T-cell (primary cell): Measurements from ENCODE around the gene CHST14. TPM values are rescaled to one million over a fixed set of nuclear protein-coding genes. Genes with fewer than 3 reads are reported as not detected.

Experiments
- ATAC-seq, 4 experiments: fragments of 200-7000 bp in 3 of 4; fragments of 150-1000 bp in 1 of 4; cut with Tn5 transposase; replicated peaks in 1 of 4; 1 replicate in 3 of 4; 2 replicates in 1 of 4; pipeline ENCODE4 v1.10.0; 2021; ENCODE audit warnings: moderate library complexity in 3 of 4, mild to moderate bottlenecking in 2 of 4, moderate number of reproducible peaks in 1 of 4
- CTCF ChIA-PET, 2 donors: fragments of 300-600 bp; sonication (Branson Sonifier 250); formaldehyde crosslinking; loops; one replicate each; lab custom pipeline; 2022; ENCODE audit warnings: antibody characterized with exemption in 2 of 2; lab: Charles Lee
- POLR2A ChIA-PET, 2 donors: fragments of 300-600 bp; sonication (Branson Sonifier 250); formaldehyde crosslinking; loops; one replicate each; lab custom pipeline; 2022; ENCODE audit warnings: antibody characterized with exemption in 2 of 2; lab: Charles Lee
- DNase-seq, 35 experiments: peaks; one replicate each; pipeline versions ENCODE4 v3.0.0 to v3.0.0-alpha.2; 2013 to 2023
- H3K27ac ChIP-seq: one replicate; pipeline ENCODE4 v1.5.1; 2013; ENCODE audit warnings: low read length
- H3K27me3 ChIP-seq, 2 experiments: replicated peaks in 1 of 2; 1 replicate in 1 of 2; 2 replicates in 1 of 2; pipeline versions ENCODE4 v1.6.1 to v1.7.0; 2013; ENCODE audit warnings: low read length in 1 of 2, mixed read lengths in 1 of 2; ENCODE audit not compliant: control insufficient read depth in 2 of 2, insufficient read depth in 2 of 2; ENCODE audit errors: extremely low read depth in 1 of 2
- H3K36me3 ChIP-seq, 2 donors: 1 replicate in 1 of 2; 2 replicates in 1 of 2; pipeline versions ENCODE4 v1.6.1 to v1.7.0; 2013; ENCODE audit warnings: low read length in 1 of 2; ENCODE audit not compliant: control insufficient read depth in 2 of 2, insufficient read depth in 1 of 2; ENCODE audit errors: extremely low read depth in 1 of 2
- H3K4me1 ChIP-seq, 2 experiments: 1 replicate in 1 of 2; 2 replicates in 1 of 2; pipeline versions ENCODE4 v1.6.1 to v1.7.0; 2013; ENCODE audit warnings: low read length in 2 of 2, mixed read lengths in 1 of 2; ENCODE audit not compliant: insufficient read depth in 2 of 2, control insufficient read depth in 1 of 2; ENCODE audit errors: extremely low read depth in 1 of 2
- H3K4me3 ChIP-seq, 2 donors: 1 replicate in 1 of 2; 2 replicates in 1 of 2; pipeline versions ENCODE4 v1.5.1 to v1.7.0; 2013; ENCODE audit warnings: mild to moderate bottlenecking in 2 of 2, low read length in 1 of 2, moderate library complexity in 1 of 2; ENCODE audit not compliant: control insufficient read depth in 1 of 2; ENCODE audit errors: extremely low read depth in 1 of 2
- H3K9me3 ChIP-seq: 2 replicates; pipeline ENCODE4 v1.7.0; 2013
- H3K27ac Mint-ChIP-seq, 2 donors: one replicate each; pipeline ENCODE4 v1.8.0; 2020 to 2021; ENCODE audit warnings: mild to moderate bottlenecking in 2 of 2, mixed read lengths in 2 of 2
- H3K27me3 Mint-ChIP-seq, 2 donors: one replicate each; pipeline ENCODE4 v1.8.0; 2021 to 2022; ENCODE audit warnings: mixed read lengths in 2 of 2
- H3K36me3 Mint-ChIP-seq: one replicate; pipeline ENCODE4 v1.8.0; 2021; ENCODE audit warnings: mixed read lengths
- H3K4me1 Mint-ChIP-seq, 3 donors: one replicate each; pipeline ENCODE4 v1.8.0; 2020 to 2022; ENCODE audit warnings: mixed read lengths in 3 of 3, mild to moderate bottlenecking in 1 of 3
- H3K4me3 Mint-ChIP-seq, 3 donors: one replicate each; pipeline ENCODE4 v1.8.0; 2020 to 2022; ENCODE audit warnings: mild to moderate bottlenecking in 3 of 3, mixed read lengths in 3 of 3, moderate library complexity in 3 of 3
- H3K9me3 Mint-ChIP-seq, 3 donors: one replicate each; pipeline ENCODE4 v1.8.0; 2020 to 2022; ENCODE audit warnings: mixed read lengths in 3 of 3
- WGBS: methylation state at CpG from one replicate; pipeline ENCODE4 v1.1.5; 2013; ENCODE audit warnings: missing lambda C conversion rate; ENCODE audit not compliant: insufficient coverage; 5-methylcytosine and 5-hydroxymethylcytosine counted together
- total RNA-seq, 35 experiments: library from RNA in 6 of 35; stranded (reverse) in 6 of 35; fragments of 120-200 nt in 1 of 35; gene quantifications; one replicate each; pipeline versions ENCODE4 v1.2.1 to v1.2.4 and lab custom pipeline; 2013 to 2026

Gene CHST14
- total RNA-seq, 5 donors from 2014 or later (not counting 1 experiment from before 2014, with no cell fraction given), result 5.8 to 13.3 (median 9.9) TPM

DNA sequence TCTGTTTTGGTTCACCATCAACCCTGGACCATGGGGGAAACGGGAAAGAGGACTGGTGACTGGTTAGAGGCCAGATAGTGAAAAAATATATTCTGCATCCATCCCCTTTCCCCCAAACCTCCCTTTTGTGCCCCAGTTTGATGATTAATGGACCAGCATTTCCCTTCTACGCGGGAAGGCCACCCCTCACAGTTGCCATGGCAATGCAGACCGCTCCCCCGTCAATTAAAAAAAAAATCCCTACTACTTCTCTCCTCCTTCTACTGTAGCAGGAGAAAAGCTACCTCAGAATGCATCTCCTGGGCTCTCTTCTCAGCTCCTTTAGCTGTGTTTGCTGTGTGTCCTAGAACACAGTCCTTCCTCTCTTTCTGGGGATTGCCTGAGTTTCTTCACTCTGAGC is 26.0 kb upstream of the CHST14 start:
- Mint-ChIP-seq H3K4me1 (peaks cover 58 to 66% (median 60%) of the 10 kb centered on the region in 3 donors), H3K27me3 (peaks cover 4% of the 10 kb centered on the region in 2 donors), H3K27ac (peak overlapping the region in 1 of 2 donors; percentile 58), H3K36me3 (no peaks in the 10 kb centered on the region), H3K4me3 (peak overlapping the region in 1 of 3 donors; percentile 28), H3K9me3 (no peaks in the 10 kb centered on the region)
- Histone ChIP-seq H3K4me3 (no peak overlapping the region), H3K4me1 (peaks cover 5 to 43% of the 10 kb centered on the region in 2 experiments), H3K27ac (no peak overlapping the region), H3K9me3 (no peaks in the 10 kb centered on the region), H3K27me3 (peaks cover 0 to 8% of the 10 kb centered on the region in 2 experiments), H3K36me3 (no peaks in the 10 kb centered on the region)
- WGBS, result 81% methylated on average over 3 of the region's 5 CpGs
- ATAC-seq, result no peak
- ChIA-PET CTCF (interaction anchor here (0.6 to 1.0 kb wide), 7 partner anchors 10 to 1344 kb away, joined by 3 to 7 read pairs (median 4); partner anchors contain the start of gene CCDC32 (in 1 of the 2)), POLR2A (interaction anchor here (0.5 to 0.9 kb wide), 7 partner anchors 13 to 648 kb away, joined by 3 to 10 read pairs (median 5); no protein-coding TSS in a partner anchor)
- no peak for DNase-seq

DNA sequence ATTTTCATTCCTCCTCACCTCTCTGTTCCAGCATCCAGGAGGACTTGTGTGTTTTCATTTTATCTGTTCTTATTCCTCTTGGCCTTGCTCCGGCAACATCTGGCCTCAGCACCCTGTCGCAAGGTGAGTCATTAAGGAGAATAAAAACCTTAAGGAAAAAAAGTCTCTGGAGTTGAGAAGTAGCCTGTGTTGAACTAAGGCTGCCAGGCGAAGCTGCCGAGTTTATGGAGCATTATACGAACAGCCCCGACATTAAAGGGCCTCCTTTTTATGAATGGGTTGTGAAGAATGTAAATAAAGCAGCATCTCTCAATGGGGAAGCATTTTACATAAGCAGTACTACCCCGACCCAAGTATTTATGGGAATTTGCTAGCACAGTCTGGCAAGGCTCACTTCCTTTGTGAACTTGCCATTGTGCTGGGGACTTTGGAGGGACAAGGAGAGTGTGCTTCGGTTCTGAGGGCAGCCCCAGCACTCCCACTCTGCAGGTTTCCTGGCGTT is 25.3 kb upstream of the CHST14 start:
- Mint-ChIP-seq H3K36me3 (no peaks in the 10 kb centered on the region), H3K27me3 (no peaks in the 10 kb centered on the region), H3K4me1 (peaks cover 60 to 69% (median 63%) of the 10 kb centered on the region in 3 donors), H3K27ac (peak overlapping the region; percentile 48 to 63), H3K4me3 (peak overlapping the region in 1 of 3 donors; percentile 28), H3K9me3 (no peaks in the 10 kb centered on the region)
- no peaks in the 10 kb centered on the region for H3K9me3 ChIP-seq
- H3K27ac ChIP-seq, result no peak overlapping the region
- 100% methylated on average over 2 of the region's 9 CpGs for WGBS
- ATAC-seq (no peak), DNase-seq (no peak)
- H3K27me3 ChIP-seq, result peaks cover 0 to under 1% of the 10 kb centered on the region in 2 experiments
- no peaks in the 10 kb centered on the region for H3K36me3 ChIP-seq
- ChIA-PET POLR2A (interaction anchor here (0.6 to 0.9 kb wide), 2 partner anchors 18 to 38 kb away, joined by 4 read pairs; no protein-coding TSS in a partner anchor), CTCF (interaction anchor here in 1 of 2 donors (1.3 kb wide), 1 partner anchor 24 kb away, joined by 3 read pairs; no protein-coding TSS in a partner anchor)
- H3K4me1 ChIP-seq, result peaks cover 3 to 43% of the 10 kb centered on the region in 2 experiments
- H3K4me3 ChIP-seq, result no peak overlapping the region

- ATAC-seq (no peak), DNase-seq (no peak)
- Histone ChIP-seq H3K4me3 (no peak overlapping the region), H3K4me1 (peaks cover 3 to 50% of the 10 kb centered on the region in 2 experiments), H3K27me3 (no peaks in the 10 kb centered on the region), H3K27ac (no peak overlapping the region), H3K9me3 (no peaks in the 10 kb centered on the region), H3K36me3 (no peaks in the 10 kb centered on the region)
- Mint-ChIP-seq H3K4me3 (no peak overlapping the region), H3K27me3 (no peaks in the 10 kb centered on the region), H3K9me3 (no peaks in the 10 kb centered on the region), H3K27ac (no peak overlapping the region), H3K36me3 (no peaks in the 10 kb centered on the region), H3K4me1 (peaks cover 67 to 74% (median 68%) of the 10 kb centered on the region in 3 donors)
- WGBS, result 91% methylated on average over 3 of the region's 3 CpGs
- CTCF ChIA-PET, result interaction anchor here in 1 of 2 donors (1.3 kb wide), 1 partner anchor 23 kb away, joined by 3 read pairs; no protein-coding TSS in a partner anchor
- POLR2A ChIA-PET, result no interaction called here
These were observed 24.6 kb upstream of the CHST14 start for GRCh38 chr15:40446144-40446543.

DNA sequence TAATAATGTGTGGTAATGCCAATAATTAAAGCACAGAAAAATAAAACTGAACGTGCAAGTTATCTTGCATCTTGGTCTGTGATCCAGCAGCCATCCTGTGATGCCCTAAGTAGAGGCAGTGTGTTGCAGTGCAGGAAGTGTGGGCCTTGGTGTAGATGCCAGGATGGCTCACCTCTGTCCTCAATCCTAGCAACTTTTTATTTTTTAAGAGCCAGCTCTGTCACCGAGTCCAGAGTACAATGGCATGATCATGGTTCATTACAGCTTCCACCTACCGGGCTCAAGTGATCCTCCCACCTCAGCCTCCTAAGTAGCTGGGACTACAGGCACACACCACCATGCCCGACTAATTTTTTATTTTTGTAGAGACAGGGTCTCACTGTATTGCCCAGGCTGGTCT is 22.4 kb upstream of the CHST14 start:
- peaks cover 11 to 60% of the 10 kb centered on the region in 2 experiments for H3K4me1 ChIP-seq
- H3K27ac Mint-ChIP-seq, result peak overlapping the region in 1 of 2 donors; percentile 22
- CTCF ChIA-PET, result interaction anchor here (0.6 to 0.7 kb wide), 2 partner anchors 144 to 180 kb away, joined by 3 read pairs; no protein-coding TSS in a partner anchor

GRCh38 chr15:40449275-40449674 is 21.5 kb upstream of the CHST14 start:
- Histone ChIP-seq H3K27me3 (no peaks in the 10 kb centered on the region), H3K4me1 (peaks cover 16 to 64% of the 10 kb centered on the region in 2 experiments), H3K9me3 (no peaks in the 10 kb centered on the region), H3K27ac (no peak overlapping the region), H3K36me3 (no peaks in the 10 kb centered on the region), H3K4me3 (no peak overlapping the region)
- Mint-ChIP-seq H3K9me3 (no peaks in the 10 kb centered on the region), H3K4me1 (peaks cover 77 to 85% (median 79%) of the 10 kb centered on the region in 3 donors), H3K27me3 (no peaks in the 10 kb centered on the region), H3K4me3 (no peak overlapping the region), H3K27ac (peak overlapping the region; percentile 60 to 72), H3K36me3 (no peaks in the 10 kb centered on the region)
- CTCF ChIA-PET, result interaction anchor here in 1 of 2 donors (0.7 kb wide), 1 partner anchor 260 kb away, joined by 6 read pairs; no protein-coding TSS in a partner anchor
- ATAC-seq (no peak), DNase-seq (no peak)
- POLR2A ChIA-PET, result interaction anchor here in 1 of 2 donors (0.6 to 0.7 kb wide), 2 partner anchors 10 to 200 kb away, joined by 3 to 5 read pairs; no protein-coding TSS in a partner anchor

More for the DNA sequence above, 22.4 kb upstream of the CHST14 start:
- POLR2A ChIA-PET, result no interaction called here
- WGBS, result 93% methylated on average over 3 of the region's 4 CpGs
- ATAC-seq (no peak), DNase-seq (no peak)
- Histone ChIP-seq H3K36me3 (no peaks in the 10 kb centered on the region), H3K27me3 (no peaks in the 10 kb centered on the region), H3K9me3 (no peaks in the 10 kb centered on the region), H3K27ac (no peak overlapping the region), H3K4me3 (no peak overlapping the region)
- H3K36me3 Mint-ChIP-seq, result no peaks in the 10 kb centered on the region
- H3K4me1 Mint-ChIP-seq, result peaks cover 77 to 85% (median 79%) of the 10 kb centered on the region in 3 donors
- H3K27me3 Mint-ChIP-seq, result no peaks in the 10 kb centered on the region
- no peak overlapping the region for H3K4me3 Mint-ChIP-seq
- no peaks in the 10 kb centered on the region for H3K9me3 Mint-ChIP-seq

DNA sequence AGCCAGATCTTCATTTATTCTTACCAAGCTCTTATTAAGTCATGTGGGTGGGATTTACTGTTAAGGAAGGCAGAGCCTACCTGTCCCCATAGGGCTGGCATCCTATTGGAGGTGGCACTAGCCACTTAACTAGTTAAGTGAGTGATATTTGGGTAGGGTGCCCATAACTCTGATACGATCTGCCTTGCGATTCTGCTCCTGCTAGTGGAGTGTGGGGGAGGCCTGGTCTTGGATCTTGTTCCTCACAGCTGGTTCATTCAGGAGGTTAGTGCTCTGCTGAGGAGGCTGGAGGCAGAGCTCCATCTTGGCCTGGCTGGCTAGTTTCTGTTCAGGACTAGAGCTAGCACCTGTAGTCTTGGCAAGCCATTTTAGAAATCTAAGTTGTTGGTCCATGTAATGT is 20.7 kb upstream of the CHST14 start:
- H3K36me3 Mint-ChIP-seq, result no peaks in the 10 kb centered on the region

More for the DNA sequence above, 20.7 kb upstream of the CHST14 start:
- no peak overlapping the region for H3K4me3 ChIP-seq
- ATAC-seq, result no peak
- H3K4me1 ChIP-seq, result peaks cover 23 to 65% of the 10 kb centered on the region in 2 experiments
- DNase-seq, result no peak
- peak overlapping the region; percentile 60 to 97 for H3K27ac Mint-ChIP-seq
- no peaks in the 10 kb centered on the region for H3K9me3 Mint-ChIP-seq
- H3K4me3 Mint-ChIP-seq, result peak overlapping the region in 1 of 3 donors; percentile 12
- no peaks in the 10 kb centered on the region for H3K27me3 Mint-ChIP-seq
- H3K36me3 ChIP-seq, result no peaks in the 10 kb centered on the region
- ChIA-PET POLR2A (no interaction called here), CTCF (interaction anchor here (0.5 to 0.7 kb wide), 2 partner anchors 9 to 190 kb away, joined by 3 read pairs; no protein-coding TSS in a partner anchor)
- H3K9me3 ChIP-seq, result no peaks in the 10 kb centered on the region
- peaks cover 77 to 85% (median 79%) of the 10 kb centered on the region in 3 donors for H3K4me1 Mint-ChIP-seq
- 80% methylated on average over 1 of the region's 2 CpGs for WGBS
- no peaks in the 10 kb centered on the region for H3K27me3 ChIP-seq
- H3K27ac ChIP-seq, result no peak overlapping the region
